OCI-M1 (cell line): ENCODE results near the gene OPA3.
"Not testable (repeated sequence)": the region's sequence is repeated elsewhere in the genome, so short reads cannot be mapped to it uniquely, and the experiment has no call there.

Source experiments
- DNase-seq: peaks from one replicate; lab custom pipeline; 2025; lab: John Stamatoyannopoulos, UW

Gene OPA3

GRCh38 chr19:45518469-45518826 lies 66.2 kb downstream of the OPA3 start:
- DNase-seq = no peak

GRCh38 chr19:45517641-45518468 lies 66.7 kb downstream of the OPA3 start:
- no peak for DNase-seq

DNA sequence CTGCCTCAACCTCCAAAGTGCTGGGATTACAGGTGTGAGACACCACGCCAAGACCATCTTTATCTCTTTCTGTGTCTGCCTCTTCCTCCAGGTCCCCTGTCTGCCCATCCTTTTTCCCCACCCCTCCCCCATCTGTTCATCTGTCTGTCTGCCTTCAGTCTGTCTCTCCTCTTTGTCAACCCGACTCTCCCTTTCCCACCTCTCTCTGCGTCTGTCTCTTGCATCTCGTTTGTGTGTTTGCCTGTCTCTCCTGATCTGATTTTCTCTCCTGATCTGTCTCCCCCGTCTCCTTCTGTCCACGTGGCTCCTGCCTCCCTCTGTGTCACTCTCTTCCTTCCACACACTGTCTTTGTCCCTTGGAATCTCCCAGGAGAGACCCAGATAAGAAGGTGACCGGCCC lies 67.4 kb downstream of the OPA3 start:
- DNase-seq = no peak

- DNase-seq = peak; percentile 50
Observed at GRCh38 chr19:45515807-45516401, 68.7 kb downstream of the OPA3 start.

DNA sequence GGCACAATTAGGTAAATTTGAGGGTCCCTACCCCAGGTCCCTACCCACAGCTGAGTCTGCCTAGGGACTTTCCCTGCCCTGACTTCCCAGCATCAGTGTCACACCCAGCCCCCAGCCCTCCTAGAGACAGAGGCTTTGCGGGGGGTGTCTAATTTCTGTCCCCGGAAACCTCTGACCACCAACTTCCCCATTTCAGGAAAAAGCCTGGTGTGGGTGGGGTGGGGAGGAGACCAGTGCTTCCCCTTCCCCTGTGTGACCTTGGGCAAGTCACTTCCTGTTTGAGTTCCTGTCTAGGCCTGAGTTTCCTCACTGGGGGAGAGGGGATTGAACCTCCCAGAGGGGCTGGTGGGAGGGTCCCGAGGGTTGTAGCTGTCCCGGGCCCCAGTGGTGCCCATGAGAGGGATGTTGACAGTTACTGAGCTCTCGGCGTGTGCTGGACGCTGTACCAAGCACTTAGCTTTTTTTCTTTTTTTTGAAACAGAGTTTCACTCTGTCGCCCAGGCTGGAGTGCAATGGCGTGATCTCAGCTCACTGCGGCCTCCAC lies 69.4 kb downstream of the OPA3 start:
- peak; percentile 96 for DNase-seq

DNA sequence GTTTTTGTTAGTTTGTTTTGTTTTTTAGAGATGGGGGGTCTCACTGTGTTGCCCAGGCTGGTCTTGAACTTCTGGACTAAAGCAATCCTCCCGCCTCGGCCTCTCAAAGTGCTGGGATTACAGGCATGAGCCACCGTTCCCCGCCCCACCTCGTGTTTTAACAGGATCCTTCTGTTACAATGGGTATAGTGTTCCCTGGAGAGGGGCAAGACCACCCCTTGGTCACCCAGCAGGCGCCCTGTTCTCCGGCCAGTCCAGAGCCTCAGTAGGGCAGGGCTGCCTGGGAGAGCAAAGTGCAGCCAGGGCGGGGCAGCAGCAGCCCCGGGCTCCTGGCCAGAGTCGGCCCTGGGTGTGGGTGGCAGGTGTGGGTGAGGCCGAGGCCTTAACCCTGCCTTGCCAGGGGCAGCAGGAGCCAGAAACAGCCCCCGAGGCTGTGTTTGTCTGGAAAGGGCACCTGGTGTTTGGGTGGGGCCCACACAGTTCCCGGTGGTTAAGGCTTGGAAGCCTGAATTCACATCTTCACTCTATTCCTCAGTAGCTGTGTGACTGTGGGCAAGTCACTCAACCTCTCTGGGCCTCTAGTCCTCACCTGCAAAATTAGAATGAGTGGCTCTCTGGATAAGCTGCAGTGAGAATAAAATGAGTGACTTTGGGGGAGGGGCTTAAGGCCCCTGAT lies 70.1 kb downstream of the OPA3 start:
- DNase-seq = no peak

- no peak for DNase-seq
Observed at GRCh38 chr19:45512881-45513483, 71.6 kb downstream of the OPA3 start.

- no peak for DNase-seq
Observed at GRCh38 chr19:45511074-45511473, 73.5 kb downstream of the OPA3 start.

GRCh38 chr19:45510352-45510751 lies 74.2 kb downstream of the OPA3 start:
- DNase-seq = not testable (repeated sequence)

- DNase-seq = no peak
Observed at GRCh38 chr19:45509692-45510015, 74.9 kb downstream of the OPA3 start.

DNA sequence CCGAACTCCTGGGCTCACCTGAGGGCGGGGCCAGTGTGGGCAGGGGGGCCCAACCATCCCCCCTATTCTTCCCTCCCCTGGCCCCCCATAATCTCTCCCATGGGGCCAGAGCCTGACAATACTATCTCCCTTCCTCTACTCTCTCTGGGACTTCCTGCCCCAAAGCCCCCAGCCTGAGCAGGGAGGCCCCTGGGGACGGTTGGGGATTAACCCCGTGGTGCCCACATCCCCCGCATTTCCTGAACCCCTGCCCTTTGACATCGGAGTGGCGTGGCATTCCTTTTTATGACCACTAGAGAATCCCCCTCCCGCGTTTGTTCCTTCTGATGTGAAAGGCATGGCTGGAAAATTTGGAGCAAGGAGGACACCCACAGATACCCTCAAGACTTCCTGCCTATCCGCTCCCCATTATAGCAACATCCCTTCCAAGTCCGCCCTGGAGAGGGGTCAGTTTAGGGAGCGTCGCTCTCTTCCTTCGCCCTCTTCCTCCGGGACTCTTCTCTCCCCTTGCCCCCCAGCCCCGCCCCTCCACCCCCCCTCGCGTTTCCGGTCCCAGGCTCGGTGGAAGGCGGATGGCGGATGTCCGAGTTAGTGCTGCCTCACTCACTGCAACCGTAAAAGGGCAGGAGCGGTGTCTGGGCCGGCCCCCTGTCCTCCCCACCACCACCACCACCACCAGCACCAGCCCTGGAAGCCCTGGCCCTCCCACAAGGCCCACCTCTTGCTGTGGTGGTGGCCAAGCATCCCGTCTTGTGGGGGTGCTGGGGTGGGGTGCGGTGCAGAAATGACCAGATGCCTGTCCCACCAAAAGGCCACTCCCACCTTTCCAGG lies 75.5 kb downstream of the OPA3 start:
- DNase-seq = peak; percentile 83

DNA sequence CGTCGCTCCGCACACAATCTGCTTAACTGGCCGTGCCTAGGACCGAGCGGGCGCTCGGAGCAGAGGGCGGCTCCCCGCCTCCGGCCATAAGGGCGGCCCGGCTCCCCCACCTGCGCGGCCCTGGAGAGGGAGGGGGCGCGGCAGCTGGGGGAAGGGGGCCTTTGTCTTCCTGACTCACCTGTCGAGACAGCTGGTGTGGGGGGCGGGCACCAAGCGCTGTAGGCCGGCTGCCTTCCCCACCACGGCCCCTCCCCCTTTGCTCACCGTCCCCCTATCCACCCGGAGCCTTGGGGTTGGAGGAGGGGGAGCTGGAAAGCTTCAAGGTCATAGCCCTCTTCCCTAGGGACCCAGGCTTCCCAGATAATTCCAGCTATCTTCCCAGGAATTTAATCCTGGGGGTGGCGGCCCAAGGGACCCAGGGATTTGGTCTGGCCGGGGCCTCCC lies 76.2 kb downstream of the OPA3 start:
- peak; percentile 65 for DNase-seq

- no peak for DNase-seq
Observed at GRCh38 chr19:45507872-45508416, 76.7 kb downstream of the OPA3 start.

DNA sequence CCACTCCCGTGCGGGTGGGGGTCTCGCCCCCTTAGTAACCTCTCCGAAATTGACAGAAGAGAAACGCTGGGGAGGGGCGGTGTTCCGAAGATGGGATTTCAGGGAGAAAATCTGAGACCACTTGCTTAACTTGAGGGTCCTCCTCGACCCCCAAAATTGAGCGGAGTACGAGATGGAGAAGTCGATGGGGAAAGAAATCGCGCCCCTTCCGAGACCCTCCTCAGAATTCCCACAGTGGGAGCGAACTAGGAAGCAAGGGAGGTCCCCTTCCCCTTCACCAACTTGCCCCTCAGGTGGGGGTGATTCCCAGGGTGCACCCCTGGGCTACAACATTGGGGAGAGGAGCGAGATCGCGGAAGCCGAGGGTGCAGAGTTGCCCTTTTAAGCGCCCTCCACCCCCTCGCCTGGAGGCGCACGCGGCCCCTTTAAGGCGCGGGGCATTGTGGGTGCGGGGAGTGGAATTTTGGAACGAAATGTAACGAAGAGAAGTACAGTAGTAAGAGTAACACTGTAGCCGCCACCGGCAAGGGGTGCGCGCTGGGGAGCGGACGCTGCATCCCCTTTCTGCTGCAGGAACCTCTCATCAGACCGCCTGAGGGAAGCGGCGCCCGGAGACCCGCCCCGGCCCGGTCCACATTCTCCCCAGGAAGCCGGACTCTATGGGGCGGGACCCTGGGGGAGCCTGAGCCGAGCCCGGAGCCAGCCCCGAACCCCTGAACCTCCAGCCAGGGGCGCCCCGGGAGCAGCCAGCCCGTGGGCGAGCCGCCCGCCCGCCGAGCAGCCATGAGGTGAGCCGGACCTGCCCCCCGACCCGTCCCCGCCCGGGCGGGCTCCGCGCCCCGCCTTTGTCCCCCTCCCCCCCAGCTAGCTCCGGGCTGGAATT lies 77.4 kb downstream of the OPA3 start, which contains the start of gene VASP:
TSS of gene VASP (plus strand) at position 491 of the 883 bp plus-strand sequence. CDS start at position 784, 293 bp downstream.
- peak; percentile 97 for DNase-seq

- DNase-seq = peak; percentile 97
Observed at GRCh38 chr19:45506246-45506988, 78.2 kb downstream of the OPA3 start.

- no peak for DNase-seq
Observed at GRCh38 chr19:45505996-45506245, 78.7 kb downstream of the OPA3 start.

- DNase-seq = no peak
Observed at GRCh38 chr19:45505151-45505995, 79.2 kb downstream of the OPA3 start.

DNA sequence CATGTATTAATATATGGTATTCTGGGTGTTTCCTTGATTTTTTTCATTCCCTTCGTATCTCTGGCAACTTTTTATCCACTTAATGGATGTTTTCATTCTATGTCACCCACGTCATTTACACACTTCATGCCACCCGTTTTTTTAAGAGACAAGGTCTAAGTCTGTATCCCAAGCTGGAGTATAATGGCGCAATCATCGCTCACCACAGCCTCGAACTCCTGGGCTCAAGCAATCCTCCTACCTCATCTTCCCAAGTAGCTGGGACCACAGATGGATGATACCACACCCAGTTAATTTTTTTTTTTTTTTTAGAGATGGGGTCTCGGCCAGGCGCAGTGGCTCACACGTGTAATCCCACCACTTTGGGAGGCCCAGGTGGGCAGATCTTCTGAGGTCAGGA lies 80.7 kb downstream of the OPA3 start:
- no peak for DNase-seq

DNA sequence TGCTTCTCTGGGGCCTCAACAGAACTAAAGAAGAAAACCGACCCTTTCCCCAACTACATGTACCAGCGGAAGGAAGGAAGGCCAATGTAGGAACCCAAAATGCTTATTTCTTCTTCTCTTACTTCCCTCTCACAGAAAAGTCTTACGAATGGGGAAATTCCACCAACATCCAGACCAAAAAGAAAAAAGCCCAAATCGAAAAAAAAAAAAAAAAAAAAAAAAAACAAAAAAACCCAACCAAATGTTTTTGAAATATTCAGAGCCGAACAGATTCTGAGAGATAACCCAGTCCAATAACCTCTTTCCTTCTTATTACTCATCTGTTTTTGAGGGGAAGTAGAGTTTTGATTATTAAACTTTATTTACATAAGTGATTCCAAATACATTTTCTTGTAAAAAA lies 82.5 kb downstream of the OPA3 start:
- no peak for DNase-seq
